ENCODE results near the gene CACHD1.

The CACHD1 gene

GRCh38 chr1:64478594-64479470 is 8.9 kb downstream of the CACHD1 start:
- TF ChIP-seq CTCF (IDR thresholded peaks at IDR 0.05) = no peak
- Histone ChIP-seq H3K4me3 (no peak overlapping the region), H3K27ac (peak overlapping the region in 1 of 2 donors; percentile 34)
- no peak for DNase-seq (ENCODE audit: low spot score)

GRCh38 chr1:64479874-64480273 is 9.9 kb downstream of the CACHD1 start:
- peak overlapping the region in 1 of 2 donors; percentile 34 for H3K27ac ChIP-seq
- TF ChIP-seq CTCF (IDR thresholded peaks at IDR 0.05) = no peak
- DNase-seq (ENCODE audit: low spot score) = no peak
- no peak overlapping the region for H3K4me3 ChIP-seq

- H3K4me3 ChIP-seq = no peak overlapping the region
- no peak for DNase-seq (ENCODE audit: low spot score)
- no peak for TF ChIP-seq CTCF (IDR thresholded peaks at IDR 0.05)
- no peak overlapping the region for H3K27ac ChIP-seq
Observed at GRCh38 chr1:64480999-64481772, 11.3 kb downstream of the CACHD1 start.

- H3K4me3 ChIP-seq = no peak overlapping the region
- H3K27ac ChIP-seq = no peak overlapping the region
- TF ChIP-seq CTCF (IDR thresholded peaks at IDR 0.05) = no peak
- no peak for DNase-seq (ENCODE audit: low spot score)
Observed at GRCh38 chr1:64482128-64482527, 12.2 kb downstream of the CACHD1 start.

GRCh38 chr1:64482720-64483119 is 12.8 kb downstream of the CACHD1 start:
- TF ChIP-seq CTCF (IDR thresholded peaks at IDR 0.05) = no peak
- H3K27ac ChIP-seq = no peak overlapping the region
- H3K4me3 ChIP-seq = no peak overlapping the region
- DNase-seq (ENCODE audit: low spot score) = no peak

- DNase-seq (ENCODE audit: low spot score) = no peak
- H3K4me3 ChIP-seq = no peak overlapping the region
- no peak for TF ChIP-seq CTCF (IDR thresholded peaks at IDR 0.05)
- H3K27ac ChIP-seq = no peak overlapping the region
Observed at GRCh38 chr1:64483731-64484414, 13.9 kb downstream of the CACHD1 start.
